ENCODE measurements around the gene AFAP1L2.
"Not testable (repeated sequence)": the region's sequence is repeated elsewhere in the genome, so short reads cannot be mapped to it uniquely, and the experiment has no call there.

The AFAP1L2 gene

DNA sequence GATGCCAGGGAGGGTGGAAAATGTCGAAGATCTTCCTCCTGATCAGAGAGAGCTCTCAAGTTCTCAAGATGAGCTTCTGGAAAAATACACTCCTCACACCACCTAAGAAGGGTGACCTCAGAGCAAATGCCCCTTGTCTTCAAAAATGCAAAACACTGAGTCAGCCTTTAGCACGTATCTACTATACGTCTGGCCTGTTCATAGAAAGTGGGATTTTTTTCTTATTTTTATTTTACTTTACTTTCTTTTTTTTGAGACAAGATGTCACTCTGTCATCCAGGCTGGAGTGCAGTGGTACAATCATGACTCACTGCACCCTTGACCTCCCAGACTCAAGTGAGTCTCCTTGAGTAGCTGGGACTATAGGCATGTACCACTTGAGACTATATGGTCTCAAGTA is 57.1 kb downstream of the AFAP1L2 start:
- H3K4me3 ChIP-seq (ENCODE audit: low read depth, low read length) = no peak overlapping the region
- no peak for DNase-seq (ENCODE audit: low read depth)

DNA sequence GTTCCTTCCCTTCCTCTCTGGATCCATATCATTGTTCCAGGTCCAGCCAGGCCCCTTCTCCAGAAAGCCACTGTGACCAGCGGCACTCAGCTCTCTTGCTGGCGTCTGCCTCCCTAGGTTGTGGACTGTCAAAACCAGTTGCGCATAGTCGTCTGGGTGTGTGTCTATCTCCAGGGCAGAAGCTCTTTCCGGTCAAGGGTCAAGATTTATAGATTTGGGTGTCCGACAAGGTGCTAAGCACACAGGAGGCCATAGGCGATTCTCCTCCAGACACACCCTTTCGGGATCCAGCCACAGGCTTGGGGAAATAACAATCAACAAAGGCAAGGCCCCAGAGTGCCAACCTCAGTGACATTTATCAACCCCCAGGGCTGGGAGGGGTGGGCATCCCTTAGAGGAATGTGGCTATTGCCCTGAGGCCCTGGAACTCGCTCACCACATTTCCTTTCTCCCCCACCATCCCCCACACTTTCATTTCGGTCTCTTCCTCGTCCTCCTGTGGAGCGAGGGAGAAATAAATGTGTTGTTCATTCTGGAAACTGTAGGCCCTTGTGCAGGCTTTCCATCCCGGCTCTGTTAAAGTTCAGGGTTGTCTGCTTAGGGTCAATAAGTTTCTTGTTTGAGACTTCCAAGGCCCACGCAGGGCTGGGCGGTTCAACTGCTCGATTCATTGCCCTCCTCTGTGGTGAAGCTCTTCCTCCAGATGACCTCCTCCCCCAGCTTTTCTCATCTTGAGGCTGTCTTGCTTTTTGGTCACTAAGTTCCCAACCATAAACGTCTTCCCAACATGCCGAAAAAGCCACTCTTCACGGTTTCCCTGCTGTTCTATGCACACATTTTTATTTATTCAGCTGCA is 57.9 kb downstream of the AFAP1L2 start:
- no peak overlapping the region for H3K4me3 ChIP-seq (ENCODE audit: low read depth, low read length)

DNA sequence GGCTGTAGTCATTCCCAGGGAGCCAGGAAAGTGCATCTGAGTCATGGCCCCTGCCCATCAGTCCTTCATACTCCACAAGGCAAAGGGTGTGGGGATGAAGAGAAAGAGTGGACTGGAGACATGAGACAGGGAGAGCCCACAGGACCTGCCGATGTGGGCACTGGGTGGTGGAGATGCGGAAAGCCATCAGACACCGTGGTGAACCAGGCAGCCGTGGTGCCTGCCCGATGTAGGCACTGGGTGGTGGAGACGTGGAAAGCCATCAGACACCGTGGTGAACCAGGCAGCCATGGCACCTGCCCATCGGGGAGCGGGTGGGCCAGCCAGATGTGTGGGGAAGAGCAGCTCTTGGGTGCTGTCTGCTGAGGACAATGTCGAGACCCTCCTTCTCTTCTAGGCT is 58.6 kb downstream of the AFAP1L2 start:
- H3K4me3 ChIP-seq (ENCODE audit: low read depth, low read length) = no peak overlapping the region
- no peak for DNase-seq (ENCODE audit: low read depth)

More for the DNA sequence above, 57.9 kb downstream of the AFAP1L2 start:
- no peak for DNase-seq (ENCODE audit: low read depth)

DNA sequence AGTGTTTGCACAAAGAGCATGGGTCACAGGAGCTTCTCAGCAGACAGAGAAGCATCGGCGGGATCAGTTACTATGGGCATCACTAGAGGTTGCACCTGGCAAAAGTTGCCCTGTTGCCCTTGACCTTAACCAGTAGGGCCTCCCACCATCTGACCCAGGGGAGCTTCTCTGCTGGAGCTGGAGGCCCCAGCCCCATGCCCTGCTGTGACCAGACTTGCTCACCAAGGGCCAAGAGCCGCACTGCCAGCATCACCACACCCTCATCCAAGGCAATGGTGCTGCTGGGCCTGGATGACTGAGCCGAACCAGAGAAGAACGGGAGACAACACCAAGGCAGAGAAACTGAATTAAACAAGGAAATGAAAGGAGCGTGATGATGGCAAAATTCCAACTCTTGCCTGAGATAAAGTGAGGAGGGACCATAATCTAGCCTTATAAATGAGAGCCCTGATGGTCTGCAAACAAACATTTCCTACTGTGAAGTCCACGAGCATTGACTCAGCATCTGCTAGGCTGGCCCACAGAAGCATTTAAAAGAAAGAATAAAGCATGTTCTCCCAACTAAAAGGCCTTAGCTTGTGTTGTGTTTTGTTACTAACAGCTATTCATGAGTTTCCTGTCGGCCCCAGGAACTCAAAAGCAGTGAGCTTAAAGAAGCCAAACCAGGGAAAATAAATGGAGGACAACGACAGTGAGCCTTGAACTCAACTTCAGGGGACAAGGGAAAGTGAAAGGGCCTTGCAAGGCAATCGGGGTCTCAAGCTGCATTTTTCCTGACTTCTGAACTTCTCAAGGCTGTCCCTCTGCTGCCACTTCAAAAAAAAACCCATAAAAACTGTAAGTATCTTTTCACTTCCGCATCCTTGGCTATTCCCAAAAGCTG is 60.4 kb downstream of the AFAP1L2 start:
- DNase-seq (ENCODE audit: low read depth) = no peak
- no peak overlapping the region for H3K4me3 ChIP-seq (ENCODE audit: low read depth, low read length)

DNA sequence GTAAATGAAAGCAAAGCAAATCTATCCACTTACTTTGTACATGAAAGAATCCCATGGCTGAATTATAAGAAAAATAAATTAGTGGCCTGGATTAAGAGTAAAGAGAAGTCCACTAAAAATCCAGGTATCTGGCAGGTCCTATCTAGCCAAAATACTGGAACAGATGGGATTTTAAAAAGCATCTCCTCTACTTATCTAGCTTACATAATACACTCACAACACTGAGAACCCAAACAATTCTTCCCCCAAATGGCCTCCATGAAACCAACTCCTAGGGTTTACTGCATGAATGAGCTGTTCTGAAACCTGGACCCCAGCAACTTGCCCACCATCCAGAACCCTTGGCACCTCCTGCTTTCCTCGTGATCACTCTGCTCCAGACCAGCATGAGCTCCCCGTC is 61.3 kb downstream of the AFAP1L2 start:
- DNase-seq (ENCODE audit: low read depth) = no peak
- no peak overlapping the region for H3K4me3 ChIP-seq (ENCODE audit: low read depth, low read length)

DNA sequence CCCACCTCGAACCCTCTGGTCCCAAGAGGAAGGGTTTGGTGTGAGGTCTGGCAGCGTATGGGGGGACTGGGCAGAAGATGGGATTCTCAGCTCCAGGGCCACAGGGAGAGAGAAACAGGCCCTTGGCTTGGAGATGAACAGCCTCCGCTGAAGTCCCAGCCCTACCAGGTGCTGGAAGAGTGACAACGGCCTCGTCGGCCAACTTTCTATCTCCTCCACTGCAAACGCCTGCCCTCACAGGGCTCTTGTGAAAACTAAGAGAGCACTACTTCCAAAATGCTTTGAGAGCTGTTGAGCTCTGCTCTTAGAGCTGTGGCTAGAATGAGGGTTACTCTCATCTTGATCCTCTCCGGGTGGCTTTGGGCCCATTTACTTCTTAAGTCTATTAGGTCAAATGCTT is 63.5 kb downstream of the AFAP1L2 start:
- no peak overlapping the region for H3K4me3 ChIP-seq (ENCODE audit: low read depth, low read length)
- no peak for DNase-seq (ENCODE audit: low read depth)

DNA sequence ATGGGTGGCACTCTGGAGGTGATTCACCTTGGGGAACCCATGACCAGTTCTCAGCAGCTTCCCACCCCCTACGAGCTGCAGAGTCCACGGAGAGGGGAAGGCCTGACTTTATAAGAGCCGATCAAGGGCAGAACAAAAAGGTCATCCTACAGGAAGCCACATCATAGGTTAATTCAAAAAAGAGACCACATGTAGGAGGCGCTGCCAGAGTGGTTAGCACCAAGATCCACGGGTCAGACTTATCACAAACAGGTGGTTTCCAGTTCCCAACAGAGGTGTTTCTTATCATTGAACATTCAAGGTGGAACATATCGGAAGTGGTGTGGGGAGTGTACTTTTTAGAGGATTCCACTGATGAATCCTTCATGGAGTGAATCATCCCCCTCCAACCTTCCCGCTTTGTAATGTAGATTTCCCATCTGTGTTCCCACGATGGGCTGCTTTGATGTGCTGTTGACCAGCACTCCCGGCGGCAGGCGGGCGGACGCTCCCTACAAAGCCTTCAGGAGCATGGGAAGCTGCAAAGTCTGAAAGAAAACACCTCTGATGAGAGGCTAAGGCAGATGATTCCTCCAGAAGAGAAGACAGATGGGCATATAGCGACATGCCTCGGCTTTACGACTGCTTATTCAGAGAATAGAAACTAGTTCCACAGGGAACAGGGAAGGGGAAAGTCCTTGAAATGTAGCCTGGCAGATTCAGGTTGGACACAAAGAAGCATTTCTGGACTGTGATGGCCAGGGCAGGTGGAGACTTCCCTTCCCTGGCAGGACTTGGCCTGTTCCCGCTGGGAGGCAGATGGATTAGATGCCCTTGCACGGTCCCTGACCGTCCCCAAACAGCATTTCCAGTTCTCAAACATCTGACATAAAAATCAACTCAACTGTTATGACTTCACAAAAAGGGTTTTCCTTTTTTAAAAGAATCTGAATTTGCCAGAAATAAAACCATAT is 66.5 kb downstream of the AFAP1L2 start:
- no peak overlapping the region for H3K4me3 ChIP-seq (ENCODE audit: low read depth, low read length)
- DNase-seq (ENCODE audit: low read depth) = no peak

DNA sequence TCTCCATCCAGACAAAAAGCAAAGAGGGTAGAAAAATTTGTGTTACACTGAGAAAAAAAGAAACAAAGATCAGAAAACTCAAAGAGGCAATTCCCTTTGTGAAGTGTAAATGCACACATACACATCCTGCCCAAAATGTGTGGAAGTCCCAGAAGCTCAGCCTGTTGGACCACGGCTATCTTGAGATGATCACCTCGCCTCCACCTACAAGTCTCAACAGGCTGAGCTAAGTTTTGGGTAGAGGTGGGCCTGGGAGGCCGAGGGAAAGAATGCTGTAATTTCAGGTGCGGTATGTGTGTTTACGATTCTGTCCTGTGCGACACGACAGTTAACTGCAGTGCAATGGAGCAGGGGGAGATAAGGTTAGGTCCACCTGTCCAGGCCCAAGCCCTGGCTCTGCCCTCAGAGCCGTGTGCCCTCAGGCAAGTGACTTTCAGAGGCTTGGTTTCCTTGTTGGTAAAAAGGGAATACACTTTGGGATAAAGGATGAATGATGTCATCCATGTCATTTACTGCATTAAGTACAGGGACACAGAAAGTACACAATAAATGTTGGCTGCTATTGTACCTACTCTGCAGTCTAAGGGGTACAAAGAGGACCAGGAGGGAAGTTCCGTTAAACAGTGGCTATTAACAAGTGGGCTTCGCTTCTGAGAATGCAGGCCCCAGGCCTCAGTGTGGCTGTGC is 67.3 kb downstream of the AFAP1L2 start:
- H3K4me3 ChIP-seq (ENCODE audit: low read depth, low read length) = no peak overlapping the region
- DNase-seq (ENCODE audit: low read depth) = no peak

DNA sequence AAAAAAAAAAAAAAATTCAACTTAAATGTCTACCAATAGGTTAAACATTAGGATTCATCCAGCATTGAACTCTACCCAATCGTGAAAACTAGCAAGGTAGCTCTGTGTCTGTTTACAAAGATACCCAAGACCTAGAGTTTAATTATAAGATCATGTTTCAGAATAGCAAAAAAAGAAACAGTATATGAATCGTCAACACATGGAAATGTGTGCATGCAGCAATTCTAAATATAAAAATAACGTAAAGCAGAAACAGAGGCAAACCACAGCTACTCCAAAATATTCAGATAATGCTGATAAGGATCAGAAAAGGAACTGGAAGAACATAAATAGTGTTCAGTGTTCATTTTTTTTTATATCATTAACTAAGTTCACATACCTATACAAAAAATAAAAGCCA is 68.7 kb downstream of the AFAP1L2 start:
- no peak overlapping the region for H3K4me3 ChIP-seq (ENCODE audit: low read depth, low read length)
- no peak for DNase-seq (ENCODE audit: low read depth)

DNA sequence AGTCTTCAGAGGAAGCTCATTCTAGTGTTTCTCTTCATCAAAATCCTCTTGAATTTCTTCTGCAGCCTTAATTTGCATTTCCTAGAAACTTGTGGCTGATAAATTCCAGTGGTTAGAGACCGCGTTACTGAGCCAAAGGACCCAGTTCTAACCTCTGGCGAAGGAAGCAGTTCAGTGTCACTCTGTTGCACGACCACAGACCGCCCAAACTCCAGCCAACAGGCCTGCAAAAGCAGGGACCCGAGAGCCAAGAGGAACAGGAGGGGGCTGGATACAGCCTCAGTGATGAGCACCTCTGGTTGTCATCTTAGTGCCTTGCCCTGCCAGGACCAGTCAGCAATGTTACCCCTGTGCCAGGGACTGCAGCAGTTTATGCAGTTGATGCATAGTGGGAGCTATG is 70.0 kb downstream of the AFAP1L2 start:
- no peak overlapping the region for H3K4me3 ChIP-seq (ENCODE audit: low read depth, low read length)
- no peak for DNase-seq (ENCODE audit: low read depth)

DNA sequence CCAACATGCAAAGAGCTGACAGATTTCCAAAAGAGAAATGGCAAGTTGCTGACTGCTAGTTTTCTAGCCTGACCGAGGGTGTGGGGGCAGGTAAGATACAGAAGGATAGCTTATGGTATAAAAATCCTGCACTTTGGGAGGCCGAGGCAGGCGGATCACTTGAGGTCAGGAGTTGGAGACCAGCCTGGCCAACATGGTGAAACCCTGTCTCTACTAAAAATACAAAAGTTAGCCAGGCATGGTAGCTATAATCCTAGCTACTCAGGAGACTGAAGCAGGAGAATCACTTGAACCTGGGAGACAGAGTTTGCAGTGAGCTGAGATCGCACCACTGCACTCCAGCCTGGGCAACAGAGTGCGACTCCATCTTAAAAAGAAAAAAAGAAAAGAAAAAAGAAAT is 70.9 kb downstream of the AFAP1L2 start:
- H3K4me3 ChIP-seq (ENCODE audit: low read depth, low read length); DNase-seq (ENCODE audit: low read depth): not testable (repeated sequence)

DNA sequence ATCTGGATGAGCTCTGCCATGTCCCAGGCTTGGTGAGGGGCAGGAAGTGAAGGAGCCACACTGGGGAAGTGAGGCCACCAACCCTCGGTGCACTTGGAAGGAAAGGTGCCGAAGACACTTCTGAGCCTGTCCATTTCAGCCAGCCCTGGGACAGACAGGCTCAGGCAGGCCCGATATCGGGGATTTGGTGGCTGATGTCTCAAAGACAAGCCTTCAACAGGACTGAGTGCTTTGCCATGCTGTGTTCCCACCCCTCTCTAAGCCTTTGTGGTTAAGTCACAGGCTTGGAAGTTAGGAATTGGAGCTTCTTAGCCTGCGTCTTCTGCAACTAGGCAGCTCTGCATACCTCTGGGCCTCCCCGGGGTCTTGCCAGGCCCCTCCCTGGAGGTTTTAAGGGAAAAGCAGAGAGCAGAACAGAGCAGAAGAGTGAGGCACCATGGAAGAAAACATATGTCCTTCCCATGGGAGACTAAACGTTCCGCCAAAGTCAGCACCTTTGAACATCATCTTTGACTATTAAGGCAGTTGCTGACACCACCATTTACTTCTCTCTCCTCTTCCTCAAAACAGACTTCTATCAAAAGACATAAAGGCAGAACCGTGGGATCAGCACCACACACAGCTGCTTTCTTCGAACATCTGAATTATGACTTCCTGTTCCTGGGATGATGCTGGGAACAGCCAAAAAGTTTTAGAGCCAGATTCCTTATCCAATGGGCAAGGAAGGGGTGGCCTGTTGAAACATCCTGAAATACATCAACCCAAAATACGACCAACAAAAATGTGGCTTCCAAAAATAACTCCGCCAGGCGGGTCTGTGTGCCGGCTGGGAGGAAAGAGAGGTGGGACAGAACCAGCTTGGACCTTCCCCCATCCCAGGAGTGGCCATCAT is 71.8 kb downstream of the AFAP1L2 start:
- H3K4me3 ChIP-seq (ENCODE audit: low read depth, low read length) = no peak overlapping the region
- no peak for DNase-seq (ENCODE audit: low read depth)

DNA sequence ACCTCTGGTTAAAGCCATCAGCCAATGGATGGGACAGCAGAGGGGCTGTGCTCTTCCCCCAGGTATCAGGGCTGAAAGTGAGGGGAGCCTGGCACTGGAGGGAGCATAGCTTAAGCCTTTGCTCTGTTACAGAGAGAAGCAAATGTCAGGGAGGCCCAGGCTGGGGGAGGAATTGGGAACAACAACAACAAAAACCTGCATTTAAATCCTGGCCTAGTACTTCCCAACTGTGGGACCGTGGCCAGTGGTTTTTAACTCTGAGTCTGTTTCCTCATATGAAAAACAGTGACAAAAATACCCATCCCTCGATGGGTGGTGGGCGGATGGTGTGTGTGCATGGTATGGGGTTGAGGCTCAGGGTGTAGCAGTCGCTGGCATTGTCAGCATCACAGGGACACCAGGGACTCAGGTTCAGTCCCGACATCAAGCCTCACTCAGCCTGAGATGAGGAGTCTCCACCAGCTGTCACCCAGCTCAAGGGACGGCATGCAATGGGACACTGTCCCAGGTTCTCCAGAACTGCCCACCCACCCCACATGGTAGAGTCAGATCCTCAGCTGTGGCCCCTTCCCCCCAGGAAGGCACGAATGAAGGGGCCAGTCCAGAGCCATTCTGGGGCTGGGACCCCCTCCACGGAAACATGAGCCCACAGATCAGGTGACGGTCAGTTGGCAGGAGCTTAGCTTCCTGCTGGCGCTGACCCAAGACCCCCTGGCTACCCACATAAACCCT is 74.5 kb downstream of the AFAP1L2 start:
- no peak for DNase-seq (ENCODE audit: low read depth)
- H3K4me3 ChIP-seq (ENCODE audit: low read depth, low read length) = no peak overlapping the region

DNA sequence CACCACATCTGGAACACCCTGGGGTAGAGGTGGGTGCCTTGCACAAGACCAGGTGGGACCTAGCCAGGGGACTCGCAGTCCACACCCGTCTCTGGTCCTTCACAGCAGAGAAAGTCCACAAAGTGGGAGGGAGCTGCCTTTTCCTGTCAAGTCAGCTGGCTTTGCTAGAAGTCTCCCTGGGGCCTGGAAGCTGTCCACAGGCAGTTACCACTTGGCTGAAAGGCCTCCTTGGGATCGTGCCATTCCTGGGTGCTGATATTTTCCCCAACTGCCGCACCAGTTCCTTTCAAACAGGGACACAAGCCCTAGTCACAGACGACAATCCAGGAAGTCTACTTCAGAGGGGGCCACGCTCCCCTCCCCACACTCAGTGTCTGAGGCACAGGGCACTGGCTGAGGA is 75.4 kb downstream of the AFAP1L2 start:
- H3K4me3 ChIP-seq (ENCODE audit: low read depth, low read length) = no peak overlapping the region
- no peak for DNase-seq (ENCODE audit: low read depth)

DNA sequence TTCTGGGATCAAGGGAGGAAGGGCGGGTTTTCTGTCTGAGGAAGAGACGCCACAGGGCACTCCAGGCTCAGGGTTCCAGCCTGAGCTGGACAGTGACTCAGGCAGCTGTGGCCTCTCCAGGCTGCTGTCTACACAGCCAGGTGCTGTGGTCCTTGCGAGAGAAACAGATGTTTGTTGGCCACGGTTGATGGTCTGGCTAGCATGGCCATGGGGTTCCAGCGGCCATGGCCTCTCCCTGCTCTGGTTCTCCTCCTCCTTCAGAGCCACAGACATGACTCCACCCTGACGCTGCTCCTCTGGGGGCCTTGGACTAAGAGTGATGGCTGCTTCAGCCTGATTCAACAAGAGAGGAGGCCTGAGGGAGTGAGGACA is 75.9 kb downstream of the AFAP1L2 start:
- no peak for DNase-seq (ENCODE audit: low read depth)
- no peak overlapping the region for H3K4me3 ChIP-seq (ENCODE audit: low read depth, low read length)

DNA sequence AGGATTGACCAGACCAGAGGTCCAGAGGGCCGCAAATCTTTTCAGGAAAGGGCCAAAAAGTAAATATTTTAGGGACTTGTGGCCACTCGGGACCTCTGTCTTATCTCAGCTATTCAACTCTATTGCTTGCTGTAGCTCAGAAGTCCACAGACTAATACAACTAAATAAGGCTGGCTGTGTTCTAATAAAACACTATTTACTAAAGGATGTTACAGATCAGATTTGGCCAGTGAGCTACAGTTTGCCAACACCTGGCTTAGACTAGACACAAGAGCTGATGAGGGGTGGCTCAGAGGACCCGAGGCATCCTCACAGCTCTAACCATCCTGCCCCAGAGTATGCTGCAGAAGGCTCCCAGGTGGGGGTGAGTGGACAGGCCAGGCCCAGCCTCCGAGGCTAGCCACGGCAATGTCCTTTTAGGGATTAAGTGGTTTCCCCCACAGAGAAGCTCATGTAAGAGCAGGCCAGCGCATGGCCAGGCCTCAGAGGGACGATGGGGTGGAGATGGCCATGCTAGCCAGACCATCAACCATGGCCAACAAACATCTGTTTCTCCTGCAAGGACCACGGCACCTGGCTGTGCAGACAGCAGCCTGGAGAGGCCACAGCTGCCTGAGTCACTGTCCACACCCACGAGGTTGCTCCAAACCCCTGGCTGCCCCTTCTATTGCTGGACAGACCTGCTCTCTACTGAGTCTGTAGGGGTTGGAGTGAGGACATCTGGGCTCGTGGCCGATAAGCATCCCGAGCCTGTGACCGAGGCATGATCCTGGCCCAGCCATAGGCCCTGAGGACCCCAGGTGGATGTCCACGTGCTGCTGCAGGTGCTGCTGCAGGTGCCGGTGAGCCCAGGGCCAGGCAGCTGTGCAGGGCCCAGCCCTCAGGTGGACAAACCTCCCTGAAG is 76.5 kb downstream of the AFAP1L2 start:
- no peak overlapping the region for H3K4me3 ChIP-seq (ENCODE audit: low read depth, low read length)
- DNase-seq (ENCODE audit: low read depth) = no peak

DNA sequence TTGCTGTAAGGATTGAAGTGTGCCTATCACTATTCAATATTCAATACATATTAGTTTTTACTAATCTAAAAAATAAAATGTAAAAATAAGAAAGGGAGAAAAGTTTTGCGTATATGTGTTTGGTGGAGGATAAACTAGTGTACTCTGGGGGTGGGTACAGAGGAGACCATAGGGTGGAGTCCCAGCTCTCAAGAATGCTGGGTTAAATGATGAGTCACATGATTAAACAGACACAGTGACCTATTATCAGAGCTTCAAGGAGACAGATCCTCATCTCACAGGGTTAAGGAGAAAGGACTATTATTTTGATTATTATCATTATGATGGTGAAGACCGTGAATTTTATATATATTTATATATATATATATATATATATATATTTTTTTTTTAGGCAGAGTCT is 77.5 kb downstream of the AFAP1L2 start:
- no peak overlapping the region for H3K4me3 ChIP-seq (ENCODE audit: low read depth, low read length)
- DNase-seq (ENCODE audit: low read depth) = no peak

Data from skeletal muscle cell (primary cell).